ENCODE results near the gene PLPPR4. TPM values are rescaled to one million over a fixed set of nuclear protein-coding genes. Genes with fewer than 3 reads are reported as not detected.

The PLPPR4 gene
- total RNA-seq, 1 experiment from 2014 or later, result not detected

DNA sequence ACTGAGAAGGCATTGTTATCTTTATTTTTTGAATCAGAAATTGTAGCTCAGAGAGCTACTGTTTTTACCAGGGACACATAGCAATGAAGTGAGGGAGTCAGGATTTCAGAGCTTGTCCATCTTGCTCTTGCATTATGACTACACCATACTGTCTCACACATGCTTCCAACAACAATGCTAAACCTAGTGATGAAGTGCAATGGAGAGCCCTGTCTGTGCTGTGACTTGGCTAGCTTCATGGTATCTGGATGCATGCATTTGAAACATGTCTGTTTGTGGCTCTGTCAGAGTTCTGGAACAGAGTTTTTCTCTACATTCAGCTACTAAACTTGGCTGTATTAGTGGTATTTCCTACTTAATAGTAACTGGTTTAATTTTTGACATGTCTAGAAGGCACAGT, 7.0 kb downstream of the PLPPR4 start:
- Mint-ChIP-seq H3K4me3 (ENCODE audit: unreplicated experiment) (no peak overlapping the region), H3K9me3 (ENCODE audit: unreplicated experiment) (no peaks in the 10 kb centered on the region), H3K27me3 (ENCODE audit: insufficient read depth, unreplicated experiment) (no peaks in the 10 kb centered on the region), H3K4me1 (ENCODE audit: low read depth, unreplicated experiment) (no peaks in the 10 kb centered on the region), H3K27ac (ENCODE audit: unreplicated experiment) (no peak overlapping the region), H3K36me3 (ENCODE audit: insufficient read depth, unreplicated experiment) (no peaks in the 10 kb centered on the region)
- POLR2A ChIA-PET, result no interaction called here
- BruUV-seq (replicated peaks), result no TSS peak
- no peaks in the 10 kb centered on the region for H3K9me3 ChIP-seq
- no peaks in the 10 kb centered on the region for H3K27me3 ChIP-seq (replicated peaks; ENCODE audit: control insufficient read depth, insufficient read depth, low read length)
- no peak overlapping the region for H3K4me3 ChIP-seq (ENCODE audit: low read depth, low read length)
- CTCF ChIA-PET, result interaction anchor here (0.7 kb wide), 1 partner anchor 16 kb away, joined by 3 read pairs; no protein-coding TSS in a partner anchor
- no peaks in the 10 kb centered on the region for H3K36me3 ChIP-seq (ENCODE audit: control insufficient read depth, insufficient read depth, low read length)
- no peaks in the 10 kb centered on the region for H3K4me1 ChIP-seq
- no peak for TF ChIP-seq CTCF (IDR thresholded peaks at IDR 0.05; ENCODE audit: insufficient read depth in 1 of 2, low read depth in 1 of 2, low read length in 1 of 2, severe bottlenecking in 1 of 2, unreplicated experiment in 1 of 2)
- intact Hi-C loops (cut with micrococcal nuclease; ENCODE audit: unreplicated experiment), result no loop called here
- DNase-seq, result no peak

GRCh38 chr1:99277066-99277465, 12.8 kb downstream of the PLPPR4 start:
- Histone ChIP-seq H3K27me3 (replicated peaks; ENCODE audit: control insufficient read depth, insufficient read depth, low read length) (no peaks in the 10 kb centered on the region), H3K36me3 (ENCODE audit: control insufficient read depth, insufficient read depth, low read length) (no peaks in the 10 kb centered on the region), H3K9me3 (no peaks in the 10 kb centered on the region), H3K4me1 (no peaks in the 10 kb centered on the region), H3K4me3 (ENCODE audit: low read depth, low read length) (no peak overlapping the region)
- no peaks in the 10 kb centered on the region for H3K36me3 Mint-ChIP-seq (ENCODE audit: insufficient read depth, unreplicated experiment)
- DNase-seq, result no peak
- H3K4me1 Mint-ChIP-seq (ENCODE audit: low read depth, unreplicated experiment), result no peaks in the 10 kb centered on the region
- H3K9me3 Mint-ChIP-seq (ENCODE audit: unreplicated experiment), result no peaks in the 10 kb centered on the region
- ChIA-PET POLR2A (no interaction called here), CTCF (no interaction called here)
- H3K4me3 Mint-ChIP-seq (ENCODE audit: unreplicated experiment), result no peak overlapping the region
- intact Hi-C loops (cut with micrococcal nuclease; ENCODE audit: unreplicated experiment), result no loop called here
- H3K27me3 Mint-ChIP-seq (ENCODE audit: insufficient read depth, unreplicated experiment), result peaks cover 3% of the 10 kb centered on the region
- TF ChIP-seq CTCF (IDR thresholded peaks at IDR 0.05; ENCODE audit: insufficient read depth in 1 of 2, low read depth in 1 of 2, low read length in 1 of 2, severe bottlenecking in 1 of 2, unreplicated experiment in 1 of 2), result no peak
- BruUV-seq (replicated peaks), result no TSS peak
- no peak overlapping the region for H3K27ac Mint-ChIP-seq (ENCODE audit: unreplicated experiment)

DNA sequence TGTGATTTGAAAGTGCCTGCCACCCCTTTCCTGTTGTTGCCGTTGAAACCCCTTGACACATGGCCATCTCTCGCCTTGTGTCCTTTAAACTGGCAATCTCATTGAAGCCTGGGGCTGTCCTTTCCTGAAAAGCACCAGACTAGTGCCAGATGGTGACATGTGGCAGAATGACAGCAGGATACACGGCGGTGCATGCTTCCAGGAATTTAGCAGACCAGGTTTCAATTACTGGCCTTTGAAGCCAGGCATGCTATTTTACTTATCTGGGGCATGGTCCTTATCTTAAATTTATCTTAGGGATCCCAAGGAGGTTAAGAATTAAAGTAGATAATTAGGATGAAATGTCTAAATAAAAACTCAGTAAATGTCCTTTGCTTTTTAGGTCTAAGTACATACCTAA, 15.2 kb downstream of the PLPPR4 start:
- Histone ChIP-seq H3K9me3 (no peaks in the 10 kb centered on the region), H3K4me3 (ENCODE audit: low read depth, low read length) (no peak overlapping the region), H3K27me3 (replicated peaks; ENCODE audit: control insufficient read depth, insufficient read depth, low read length) (no peaks in the 10 kb centered on the region), H3K36me3 (ENCODE audit: control insufficient read depth, insufficient read depth, low read length) (no peaks in the 10 kb centered on the region), H3K4me1 (no peaks in the 10 kb centered on the region)
- Mint-ChIP-seq H3K4me3 (ENCODE audit: unreplicated experiment) (no peak overlapping the region), H3K27ac (ENCODE audit: unreplicated experiment) (no peak overlapping the region), H3K27me3 (ENCODE audit: insufficient read depth, unreplicated experiment) (peaks cover 3% of the 10 kb centered on the region), H3K9me3 (ENCODE audit: unreplicated experiment) (no peaks in the 10 kb centered on the region), H3K36me3 (ENCODE audit: insufficient read depth, unreplicated experiment) (no peaks in the 10 kb centered on the region), H3K4me1 (ENCODE audit: low read depth, unreplicated experiment) (no peaks in the 10 kb centered on the region)
- ChIA-PET CTCF (no interaction called here), POLR2A (no interaction called here)
- intact Hi-C loops (cut with micrococcal nuclease; ENCODE audit: unreplicated experiment), result no loop called here
- BruUV-seq (replicated peaks), result no TSS peak
- no peak for TF ChIP-seq CTCF (IDR thresholded peaks at IDR 0.05; ENCODE audit: insufficient read depth in 1 of 2, low read depth in 1 of 2, low read length in 1 of 2, severe bottlenecking in 1 of 2, unreplicated experiment in 1 of 2)
- no peak for DNase-seq

Data from Caco-2 (cell line).